HepG2 (cell line): Measurements from ENCODE around the gene TADA1.

Experiments
- PAWR ChIP-seq: sonication (generic); formaldehyde crosslinking; IDR thresholded peaks from 2 replicates; pipeline ENCODE4 v1.4.0; 2020; ENCODE audit warnings: missing genetic modification reagents, mild to moderate bottlenecking, borderline replicate concordance
- ZNF121 ChIP-seq: sonication (generic); formaldehyde crosslinking; IDR thresholded peaks from 2 replicates; pipeline ENCODE4 v1.5.0; 2020; ENCODE audit warnings: mild to moderate bottlenecking, missing genetic modification reagents
- TF ChIP-seq, protein P1 (sequence below), 2 experiments: fragments of 450-650 bp in 1 of 2; sonication (generic) in 1 of 2; formaldehyde crosslinking in 1 of 2; IDR thresholded peaks; 2 replicates each; pipeline versions ENCODE4 v1.6.1 to v1.8.0; 2016 to 2022; ENCODE audit warnings: antibody characterized with exemption in 1 of 2, mild to moderate bottlenecking in 1 of 2, missing genetic modification reagents in 1 of 2
- TF ChIP-seq, protein P2 (sequence below): sonication (generic); formaldehyde crosslinking; IDR thresholded peaks from 2 replicates; pipeline ENCODE4 v1.5.0; 2020; ENCODE audit warnings: mild to moderate bottlenecking, missing genetic modification reagents, moderate library complexity

DNA sequence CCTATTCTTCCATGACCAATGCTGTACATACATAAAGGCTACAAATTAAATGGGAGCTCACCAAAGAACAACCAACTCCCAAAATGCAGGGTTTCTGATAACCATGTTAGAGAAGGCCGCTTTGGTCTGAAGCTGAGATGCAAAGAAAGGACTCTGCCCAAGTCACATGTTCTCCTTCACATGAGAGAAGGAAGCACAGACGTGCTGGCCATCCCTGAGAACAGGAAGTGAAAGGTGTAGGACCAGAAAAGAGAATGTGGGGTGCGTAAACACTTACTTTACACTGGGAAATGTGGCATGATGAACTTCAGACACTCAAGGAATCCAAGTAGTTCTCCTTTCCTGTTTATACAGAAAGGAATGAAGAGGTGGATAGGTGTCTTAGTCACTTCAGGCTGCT is 31.7 kb upstream of the TADA1 start:
- TF ChIP-seq, protein P1, sequence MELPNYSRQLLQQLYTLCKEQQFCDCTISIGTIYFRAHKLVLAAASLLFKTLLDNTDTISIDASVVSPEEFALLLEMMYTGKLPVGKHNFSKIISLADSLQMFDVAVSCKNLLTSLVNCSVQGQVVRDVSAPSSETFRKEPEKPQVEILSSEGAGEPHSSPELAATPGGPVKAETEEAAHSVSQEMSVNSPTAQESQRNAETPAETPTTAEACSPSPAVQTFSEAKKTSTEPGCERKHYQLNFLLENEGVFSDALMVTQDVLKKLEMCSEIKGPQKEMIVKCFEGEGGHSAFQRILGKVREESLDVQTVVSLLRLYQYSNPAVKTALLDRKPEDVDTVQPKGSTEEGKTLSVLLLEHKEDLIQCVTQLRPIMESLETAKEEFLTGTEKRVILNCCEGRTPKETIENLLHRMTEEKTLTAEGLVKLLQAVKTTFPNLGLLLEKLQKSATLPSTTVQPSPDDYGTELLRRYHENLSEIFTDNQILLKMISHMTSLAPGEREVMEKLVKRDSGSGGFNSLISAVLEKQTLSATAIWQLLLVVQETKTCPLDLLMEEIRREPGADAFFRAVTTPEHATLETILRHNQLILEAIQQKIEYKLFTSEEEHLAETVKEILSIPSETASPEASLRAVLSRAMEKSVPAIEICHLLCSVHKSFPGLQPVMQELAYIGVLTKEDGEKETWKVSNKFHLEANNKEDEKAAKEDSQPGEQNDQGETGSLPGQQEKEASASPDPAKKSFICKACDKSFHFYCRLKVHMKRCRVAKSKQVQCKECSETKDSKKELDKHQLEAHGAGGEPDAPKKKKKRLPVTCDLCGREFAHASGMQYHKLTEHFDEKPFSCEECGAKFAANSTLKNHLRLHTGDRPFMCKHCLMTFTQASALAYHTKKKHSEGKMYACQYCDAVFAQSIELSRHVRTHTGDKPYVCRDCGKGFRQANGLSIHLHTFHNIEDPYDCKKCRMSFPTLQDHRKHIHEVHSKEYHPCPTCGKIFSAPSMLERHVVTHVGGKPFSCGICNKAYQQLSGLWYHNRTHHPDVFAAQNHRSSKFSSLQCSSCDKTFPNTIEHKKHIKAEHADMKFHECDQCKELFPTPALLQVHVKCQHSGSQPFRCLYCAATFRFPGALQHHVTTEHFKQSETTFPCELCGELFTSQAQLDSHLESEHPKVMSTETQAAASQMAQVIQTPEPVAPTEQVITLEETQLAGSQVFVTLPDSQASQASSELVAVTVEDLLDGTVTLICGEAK (IDR thresholded peaks at IDR 0.05): no peak
- TF ChIP-seq, protein P1 (CRISPR knock-in tag; IDR thresholded peaks at IDR 0.05): no peak
- TF ChIP-seq, protein P2, sequence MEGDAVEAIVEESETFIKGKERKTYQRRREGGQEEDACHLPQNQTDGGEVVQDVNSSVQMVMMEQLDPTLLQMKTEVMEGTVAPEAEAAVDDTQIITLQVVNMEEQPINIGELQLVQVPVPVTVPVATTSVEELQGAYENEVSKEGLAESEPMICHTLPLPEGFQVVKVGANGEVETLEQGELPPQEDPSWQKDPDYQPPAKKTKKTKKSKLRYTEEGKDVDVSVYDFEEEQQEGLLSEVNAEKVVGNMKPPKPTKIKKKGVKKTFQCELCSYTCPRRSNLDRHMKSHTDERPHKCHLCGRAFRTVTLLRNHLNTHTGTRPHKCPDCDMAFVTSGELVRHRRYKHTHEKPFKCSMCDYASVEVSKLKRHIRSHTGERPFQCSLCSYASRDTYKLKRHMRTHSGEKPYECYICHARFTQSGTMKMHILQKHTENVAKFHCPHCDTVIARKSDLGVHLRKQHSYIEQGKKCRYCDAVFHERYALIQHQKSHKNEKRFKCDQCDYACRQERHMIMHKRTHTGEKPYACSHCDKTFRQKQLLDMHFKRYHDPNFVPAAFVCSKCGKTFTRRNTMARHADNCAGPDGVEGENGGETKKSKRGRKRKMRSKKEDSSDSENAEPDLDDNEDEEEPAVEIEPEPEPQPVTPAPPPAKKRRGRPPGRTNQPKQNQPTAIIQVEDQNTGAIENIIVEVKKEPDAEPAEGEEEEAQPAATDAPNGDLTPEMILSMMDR (CRISPR knock-in tag): no peak
- TF ChIP-seq ZNF121 (no peak), PAWR (no peak)
